Mammary epithelial cell (primary cell): ENCODE results near the gene MCL1.

Experiments used
- CTCF ChIP-seq, 2 donors: IDR thresholded peaks in 1 of 2; conservative IDR thresholded peaks in 1 of 2; 2 replicates each; pipeline ENCODE4 v1.5.1; 2011 to 2012; ENCODE audit warnings: inconsistent platforms in 2 of 2, low read length in 2 of 2, mild to moderate bottlenecking in 2 of 2, control low read depth in 1 of 2, low read depth in 1 of 2; ENCODE audit not compliant: insufficient read depth in 1 of 2; ENCODE audit errors: extremely low read depth in 1 of 2
- EZH2 ChIP-seq: IDR thresholded peaks from 2 replicates; pipeline ENCODE4 v1.6.1; 2012; ENCODE audit warnings: low read length, inconsistent platforms, borderline replicate concordance

GRCh38 chr1:150603711-150604110, 24.3 kb upstream of the MCL1 start:
- TF ChIP-seq CTCF (conservative IDR thresholded peaks at IDR 0.05 in 1 of 2, IDR thresholded peaks at IDR 0.05 in 1 of 2; ENCODE audit: extremely low read depth in 1 of 2, insufficient read depth in 1 of 2, low read depth in 1 of 2, low read length in 2 of 2) (no peak), EZH2 (no peak)
